Stimulated activated CD4-positive, alpha-beta T cell treated with anti-CD3 and anti-CD28 coated beads, TNF-alpha, amount 100 ng/mL, for 24 hours (primary cell): ENCODE results near the gene GNB3.
A peak's percentile ranks its signal among the peaks of the same experiment; 100 is the strongest.
"Not testable (repeated sequence)": the region's sequence is repeated elsewhere in the genome, so short reads cannot be mapped to it uniquely, and the experiment has no call there.

Experiments used
- DNase-seq, 3 experiments: peaks; one replicate each; pipeline ENCODE4 v3.0.0-alpha.2; 2020; ENCODE audit warnings: low read depth in 3 of 3

Gene GNB3

GRCh38 chr12:6860116-6860515 is 19.4 kb downstream of the GNB3 start:
- DNase-seq: no peak

- no peak for DNase-seq
These were observed 20.2 kb downstream of the GNB3 start for GRCh38 chr12:6860942-6861341.

GRCh38 chr12:6861391-6861790 is 20.7 kb downstream of the GNB3 start:
- no peak for DNase-seq

GRCh38 chr12:6863033-6863432 is 22.3 kb downstream of the GNB3 start:
- no peak for DNase-seq

GRCh38 chr12:6863586-6864321 is 23.0 kb downstream of the GNB3 start:
- DNase-seq: no peak

GRCh38 chr12:6865307-6865706 is 24.6 kb downstream of the GNB3 start:
- DNase-seq: not testable (repeated sequence)

GRCh38 chr12:6866163-6866919 is 25.6 kb downstream of the GNB3 start:
- no peak for DNase-seq

GRCh38 chr12:6866920-6867412 is 26.2 kb downstream of the GNB3 start:
- no peak for DNase-seq

GRCh38 chr12:6867413-6868210 is 26.9 kb downstream of the GNB3 start, which contains the start of gene TPI1:
Gene TPI1, plus strand, starts transcription at chr12:6867531. Its CDS starts 36 bp downstream, at chr12:6867567.
- DNase-seq: peak in 2 of 3 experiments; percentile 73 to 79

- no peak for DNase-seq
These were observed 27.7 kb downstream of the GNB3 start for GRCh38 chr12:6868211-6869048.

- DNase-seq: peak; percentile 67 to 82 (median 76)
These were observed 28.6 kb downstream of the GNB3 start for GRCh38 chr12:6869049-6870021.

GRCh38 chr12:6870304-6870703 is 29.6 kb downstream of the GNB3 start:
- DNase-seq: not testable (repeated sequence)

- DNase-seq: peak in 1 of 3 experiments; percentile 62
These were observed 30.6 kb downstream of the GNB3 start for GRCh38 chr12:6871052-6871957.

- peak in 2 of 3 experiments; percentile 73 to 86 for DNase-seq
These were observed 31.6 kb downstream of the GNB3 start for GRCh38 chr12:6872073-6873048.

GRCh38 chr12:6873094-6874014 is 32.6 kb downstream of the GNB3 start, which contains the start of gene SPSB2:
Gene SPSB2, minus strand, starts transcription at chr12:6873303. Its CDS starts 402 bp downstream, at chr12:6872901.
- DNase-seq: peak; percentile 98 to 100 (median 99)

GRCh38 chr12:6874015-6874368 is 33.3 kb downstream of the GNB3 start:
- not testable (repeated sequence) for DNase-seq
